Activated CD4-positive, alpha-beta memory T cell treated with anti-CD3 and anti-CD28 coated beads, Interleukin-2, amount 10 ng/mL, durations not matched to agents 7 days and 5 days (primary cell): ENCODE measurements around the gene SLC66A3. TPM values are rescaled to one million over a fixed set of nuclear protein-coding genes. Genes with fewer than 3 reads are reported as not detected.

Experiments used
- CTCF ChIA-PET: fragments of 350-600 bp; sonication (Branson Sonifier 250); formaldehyde crosslinking; loops from one replicate; lab custom pipeline; 2021; ENCODE audit warnings: antibody characterized with exemption, inconsistent platforms; lab: Charles Lee
- POLR2A ChIA-PET: fragments of 350-600 bp; sonication (Branson Sonifier 250); formaldehyde crosslinking; loops from one replicate; lab custom pipeline; 2021; ENCODE audit warnings: antibody characterized with exemption; lab: Charles Lee
- DNase-seq: peaks from one replicate; pipeline ENCODE4 v3.0.0-alpha.2; 2020
- H3K27ac Mint-ChIP-seq: one replicate; pipeline ENCODE4 v1.8.0; 2021; ENCODE audit warnings: mild to moderate bottlenecking, mixed read lengths
- H3K27me3 Mint-ChIP-seq: one replicate; pipeline ENCODE4 v1.8.0; 2021; ENCODE audit warnings: mixed read lengths
- H3K36me3 Mint-ChIP-seq: one replicate; pipeline ENCODE4 v1.8.0; 2021; ENCODE audit warnings: low read depth, mixed read lengths
- H3K4me1 Mint-ChIP-seq: one replicate; pipeline ENCODE4 v1.8.0; 2021; ENCODE audit warnings: mixed read lengths
- H3K4me3 Mint-ChIP-seq: one replicate; pipeline ENCODE4 v1.8.0; 2021; ENCODE audit warnings: mild to moderate bottlenecking, mixed read lengths
- H3K9me3 Mint-ChIP-seq: one replicate; pipeline ENCODE4 v1.8.0; 2021; ENCODE audit warnings: mixed read lengths
- total RNA-seq, 2 experiments: library from RNA; stranded (reverse); gene quantifications; one replicate each; pipeline ENCODE4 v1.2.3, GENCODE V29; 2021

Gene SLC66A3
- total RNA-seq, 2 experiments from 2014 or later: 22.9 to 23.8 TPM

DNA sequence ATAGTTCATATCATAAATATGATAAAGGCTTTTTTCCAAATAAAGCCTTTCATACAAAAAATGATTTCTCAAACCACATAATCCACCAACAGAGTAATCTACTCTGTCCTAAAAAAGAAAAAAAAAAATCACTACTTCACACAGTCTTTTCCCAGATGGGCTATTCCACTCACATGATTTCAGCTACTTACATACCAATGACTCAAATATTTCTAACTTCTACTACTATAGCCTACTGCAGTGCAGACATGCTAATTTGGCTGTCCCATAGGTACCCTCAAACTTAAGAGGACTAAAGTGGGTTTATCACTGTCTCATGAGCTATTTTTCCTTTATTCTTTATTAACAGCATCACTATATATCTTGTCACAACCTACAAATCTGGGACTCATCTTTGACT, 57.4 kb downstream of the SLC66A3 start:
- Mint-ChIP-seq H3K27ac (no peak overlapping the region), H3K4me1 (no peaks in the 10 kb centered on the region)

DNA sequence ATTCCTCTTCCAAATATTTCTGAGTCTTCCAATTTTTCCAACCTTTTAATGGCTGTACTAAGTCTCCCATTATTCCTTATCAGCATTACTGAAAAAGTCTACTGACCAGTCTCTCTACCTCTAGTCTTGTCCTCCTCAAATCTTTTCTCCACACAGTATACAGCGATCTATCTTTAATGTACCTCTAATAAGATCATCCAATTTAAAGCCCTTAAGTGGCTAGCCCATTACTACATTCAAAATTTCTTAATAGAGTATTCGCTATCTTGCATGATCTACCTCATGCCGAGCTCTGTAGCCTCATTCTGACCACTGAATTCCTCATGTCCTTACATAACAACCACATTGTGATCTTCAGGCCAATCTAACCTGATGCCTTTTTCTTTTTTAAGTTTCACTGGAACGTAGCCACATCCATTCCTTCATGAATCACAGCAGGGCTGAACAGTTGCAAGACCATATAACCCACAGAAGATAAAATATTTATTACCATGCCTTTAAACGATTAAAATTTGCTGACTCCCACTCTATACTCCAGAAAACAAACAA, 57.9 kb downstream of the SLC66A3 start:
- Mint-ChIP-seq H3K36me3 (peaks cover 25% of the 10 kb centered on the region), H3K27ac (no peak overlapping the region), H3K9me3 (no peaks in the 10 kb centered on the region), H3K27me3 (no peaks in the 10 kb centered on the region), H3K4me3 (no peak overlapping the region), H3K4me1 (no peaks in the 10 kb centered on the region)
- CTCF ChIA-PET: no interaction called here
- POLR2A ChIA-PET: no interaction called here
- no peak for DNase-seq

More for the DNA sequence above, 57.4 kb downstream of the SLC66A3 start:
- ChIA-PET POLR2A (no interaction called here), CTCF (no interaction called here)
- H3K9me3 Mint-ChIP-seq: no peaks in the 10 kb centered on the region
- H3K4me3 Mint-ChIP-seq: no peak overlapping the region
- H3K27me3 Mint-ChIP-seq: no peaks in the 10 kb centered on the region
- no peak for DNase-seq
- H3K36me3 Mint-ChIP-seq: peaks cover 25% of the 10 kb centered on the region

DNA sequence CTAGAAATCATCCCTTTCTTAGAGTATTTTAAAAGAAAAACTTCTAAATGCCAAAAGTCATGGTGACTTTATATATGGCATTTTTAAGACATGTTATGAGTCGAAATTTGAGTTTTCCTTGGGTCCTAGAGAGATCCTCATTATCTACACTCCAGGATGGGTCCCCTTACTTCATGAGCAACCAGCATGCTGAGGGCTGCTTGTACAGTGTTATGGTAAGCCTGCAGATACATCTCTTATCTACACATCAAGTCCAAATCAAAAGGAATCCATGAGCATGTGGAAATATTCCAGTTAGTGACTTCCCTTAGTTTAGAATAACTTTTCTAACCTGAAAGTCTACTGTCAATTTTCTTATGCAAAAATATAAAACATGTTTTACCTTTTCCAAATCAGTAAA, 58.7 kb downstream of the SLC66A3 start:
- H3K36me3 Mint-ChIP-seq: peaks cover 28% of the 10 kb centered on the region
- no peak for DNase-seq
- H3K27me3 Mint-ChIP-seq: no peaks in the 10 kb centered on the region
- H3K27ac Mint-ChIP-seq: no peak overlapping the region
- H3K4me1 Mint-ChIP-seq: no peaks in the 10 kb centered on the region
- ChIA-PET POLR2A (no interaction called here), CTCF (no interaction called here)
- H3K9me3 Mint-ChIP-seq: no peaks in the 10 kb centered on the region
- no peak overlapping the region for H3K4me3 Mint-ChIP-seq

DNA sequence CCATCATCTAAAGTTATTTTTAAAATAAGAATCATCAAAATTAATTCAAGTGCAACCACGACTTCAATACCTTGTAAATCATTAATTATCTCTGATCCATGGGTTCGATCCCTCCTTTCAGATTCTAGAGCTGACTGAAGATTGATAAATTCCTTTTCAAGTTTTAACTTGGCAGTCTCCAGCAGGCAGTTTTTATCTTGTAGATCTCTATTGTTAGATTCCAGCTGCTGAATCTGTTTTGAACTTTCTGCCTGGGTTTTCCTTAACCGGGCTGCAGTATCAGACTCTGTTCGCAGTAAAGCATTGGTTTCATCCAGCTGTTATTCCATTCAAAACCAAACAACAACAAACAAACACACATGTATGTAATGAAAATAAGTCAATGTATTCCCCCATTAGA, 59.5 kb downstream of the SLC66A3 start:
- Mint-ChIP-seq H3K4me3 (no peak overlapping the region), H3K36me3 (peaks cover 33% of the 10 kb centered on the region), H3K27ac (no peak overlapping the region), H3K9me3 (no peaks in the 10 kb centered on the region), H3K4me1 (no peaks in the 10 kb centered on the region), H3K27me3 (no peaks in the 10 kb centered on the region)
- DNase-seq: no peak
- CTCF ChIA-PET: no interaction called here
- POLR2A ChIA-PET: no interaction called here

DNA sequence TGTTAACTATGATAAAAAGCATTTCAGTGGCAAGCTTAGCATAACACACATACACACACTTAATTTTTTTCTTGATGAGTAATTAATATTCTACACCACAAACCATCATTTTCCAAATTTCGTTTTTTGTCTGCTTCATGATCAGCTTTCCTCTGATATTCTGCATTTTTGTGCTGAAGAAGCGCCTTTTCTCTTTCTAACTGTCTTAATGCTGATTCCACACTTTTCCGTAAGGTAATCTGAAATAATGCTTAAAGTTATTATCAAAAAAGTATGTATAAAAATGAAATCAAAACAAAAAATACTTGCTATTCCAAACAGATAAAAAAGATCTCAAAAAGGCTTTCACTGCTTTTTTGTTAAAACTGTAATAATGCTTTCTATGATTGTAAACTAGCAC, 60.1 kb downstream of the SLC66A3 start:
- no peaks in the 10 kb centered on the region for H3K4me1 Mint-ChIP-seq
- H3K36me3 Mint-ChIP-seq: peaks cover 37% of the 10 kb centered on the region
- CTCF ChIA-PET: no interaction called here

DNA sequence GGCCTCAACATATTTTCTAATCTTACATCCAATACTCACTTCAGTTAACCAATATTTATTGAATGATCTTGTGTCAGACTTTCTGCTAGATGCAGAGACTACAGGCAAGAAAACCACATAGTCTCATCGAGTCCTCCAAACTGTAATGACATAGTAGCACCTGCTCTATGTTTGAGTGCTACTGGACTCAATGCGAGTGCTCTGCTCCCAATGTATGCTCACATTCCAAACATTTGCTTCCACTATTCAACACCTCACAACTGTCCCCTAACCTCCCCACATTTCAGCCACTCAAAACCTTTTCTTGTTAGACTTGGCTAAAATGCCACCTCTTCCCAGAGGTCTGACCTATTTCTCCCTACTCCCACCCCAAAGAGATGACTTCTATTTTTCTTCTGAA, 65.2 kb downstream of the SLC66A3 start:
- no peaks in the 10 kb centered on the region for H3K4me1 Mint-ChIP-seq
- no peak overlapping the region for H3K4me3 Mint-ChIP-seq
- ChIA-PET CTCF (no interaction called here), POLR2A (no interaction called here)
- DNase-seq: no peak
- no peaks in the 10 kb centered on the region for H3K27me3 Mint-ChIP-seq
- H3K27ac Mint-ChIP-seq: no peak overlapping the region
- peaks cover 25% of the 10 kb centered on the region for H3K36me3 Mint-ChIP-seq
- H3K9me3 Mint-ChIP-seq: no peaks in the 10 kb centered on the region

More for the DNA sequence above, 60.1 kb downstream of the SLC66A3 start:
- Mint-ChIP-seq H3K27ac (no peak overlapping the region), H3K4me3 (no peak overlapping the region), H3K9me3 (no peaks in the 10 kb centered on the region), H3K27me3 (no peaks in the 10 kb centered on the region)
- DNase-seq: no peak
- POLR2A ChIA-PET: no interaction called here

DNA sequence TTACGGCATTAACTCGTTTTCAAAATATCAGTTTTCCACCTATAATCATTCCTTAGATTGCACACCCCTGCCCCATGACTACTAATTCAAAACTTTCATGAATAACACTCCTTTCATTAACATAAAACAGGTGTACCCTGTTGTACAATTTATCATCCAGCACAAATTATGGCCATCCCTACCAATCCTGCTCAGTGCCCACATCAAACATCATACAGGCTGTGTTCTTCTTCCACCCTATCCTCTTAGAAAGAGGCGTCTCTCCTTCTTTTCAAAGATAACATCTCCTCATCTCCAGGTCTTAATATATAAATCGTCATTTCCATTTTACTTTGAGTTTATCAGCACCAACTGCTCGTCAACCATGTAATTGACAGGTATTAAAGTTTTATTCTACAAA, 67.6 kb downstream of the SLC66A3 start:
- Mint-ChIP-seq H3K4me3 (no peak overlapping the region), H3K27ac (no peak overlapping the region), H3K27me3 (no peaks in the 10 kb centered on the region), H3K4me1 (no peaks in the 10 kb centered on the region), H3K9me3 (no peaks in the 10 kb centered on the region), H3K36me3 (peaks cover 26% of the 10 kb centered on the region)
- CTCF ChIA-PET: no interaction called here
- POLR2A ChIA-PET: no interaction called here
- DNase-seq: no peak

DNA sequence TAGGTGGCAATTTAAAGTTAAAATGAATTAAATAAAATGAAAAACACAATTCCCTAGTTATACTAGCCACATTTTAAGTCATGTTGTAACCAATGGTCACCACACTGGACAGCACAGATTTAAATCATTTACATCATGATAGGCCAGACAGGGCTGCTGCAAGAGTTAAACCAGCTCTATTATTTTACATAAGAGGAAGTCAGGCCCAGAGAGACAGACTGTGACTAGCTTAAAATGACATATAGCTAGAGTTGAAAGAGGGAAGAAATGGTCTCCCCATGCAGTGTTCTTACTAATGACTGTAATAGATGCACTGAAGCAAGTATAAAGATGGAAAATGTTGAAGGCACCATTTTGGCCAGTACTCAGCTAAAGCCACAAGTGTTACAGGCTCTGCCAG, 69.6 kb downstream of the SLC66A3 start:
- Mint-ChIP-seq H3K4me1 (no peaks in the 10 kb centered on the region), H3K36me3 (peaks cover 19% of the 10 kb centered on the region), H3K27me3 (no peaks in the 10 kb centered on the region), H3K27ac (no peak overlapping the region), H3K9me3 (no peaks in the 10 kb centered on the region), H3K4me3 (no peak overlapping the region)
- ChIA-PET POLR2A (interaction anchor here (0.6 kb wide), 1 partner anchor 13 kb away, joined by 3 read pairs; no protein-coding TSS in a partner anchor), CTCF (interaction anchor here (1.1 to 1.2 kb wide), 2 partner anchors 34 to 92 kb away, joined by 3 to 4 read pairs; a partner anchor contains a TSS)
- no peak for DNase-seq

DNA sequence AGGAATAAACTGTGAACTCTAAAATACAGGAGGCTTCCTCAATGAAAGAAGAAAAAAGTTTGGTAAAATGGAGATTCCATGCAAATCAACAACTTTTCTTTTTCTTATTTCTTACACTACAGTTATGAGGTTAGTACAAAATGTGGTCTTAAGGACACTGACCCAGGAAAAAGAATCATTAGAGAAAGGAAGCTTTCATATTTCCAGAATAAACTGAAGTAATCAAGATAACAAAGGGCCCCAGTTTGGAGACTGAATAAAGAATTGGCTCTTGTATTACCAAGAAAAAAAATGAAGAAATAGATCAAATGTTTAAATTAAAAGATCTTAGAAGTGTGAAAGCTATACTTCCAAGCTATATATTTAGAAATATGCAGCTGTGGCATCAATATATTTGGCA, 72.3 kb downstream of the SLC66A3 start:
- CTCF ChIA-PET: interaction anchor here (0.9 to 1.5 kb wide), 3 partner anchors 12 to 219 kb away, joined by 3 to 5 read pairs (median 4); a partner anchor contains a TSS

More for the DNA sequence above, 72.3 kb downstream of the SLC66A3 start:
- Mint-ChIP-seq H3K4me1 (no peaks in the 10 kb centered on the region), H3K9me3 (no peaks in the 10 kb centered on the region), H3K4me3 (no peak overlapping the region), H3K27ac (no peak overlapping the region), H3K27me3 (no peaks in the 10 kb centered on the region), H3K36me3 (peaks cover 12% of the 10 kb centered on the region)
- POLR2A ChIA-PET: interaction anchor here (1.1 kb wide), 1 partner anchor 72 kb away, joined by 3 read pairs; the partner anchor contains the start of gene SLC66A3
- DNase-seq: no peak

Other genes with a start within 250 kb of the SLC66A3 start
- not detected for gene KCNF1, start 243.5 kb upstream of the SLC66A3 start, total RNA-seq
- gene ROCK2, start 189.2 kb downstream of the SLC66A3 start, total RNA-seq: 10 to 100 TPM; 21.3 to 22.6 TPM